Liver (tissue), 9 donors: ENCODE data around the gene ANKRD42. TPM values are rescaled to one million over a fixed set of nuclear protein-coding genes. Genes with fewer than 3 reads are reported as not detected.

Experiments used
- DNase-seq: peaks from one replicate; pipeline ENCODE4 v3.0.0-alpha.2; 2017; ENCODE audit warnings: low spot score
- H3K27ac ChIP-seq, 2 donors: one replicate each; pipeline ENCODE4 v1.7.0; 2013; ENCODE audit warnings: inconsistent platforms in 2 of 2, low read length in 2 of 2, control low read depth in 1 of 2, low read depth in 1 of 2, mild to moderate bottlenecking in 1 of 2
- H3K27me3 ChIP-seq, 4 donors: one replicate each; pipeline versions ENCODE4 v1.6.1 to v1.7.0; 2013; ENCODE audit warnings: low read length in 3 of 4, inconsistent platforms in 1 of 4, mild to moderate bottlenecking in 1 of 4, moderate library complexity in 1 of 4; ENCODE audit not compliant: control insufficient read depth in 4 of 4, insufficient read depth in 4 of 4
- H3K36me3 ChIP-seq, 4 donors: one replicate each; pipeline versions ENCODE4 v1.6.1 to v1.7.0; 2013; ENCODE audit warnings: low read length in 3 of 4, mild to moderate bottlenecking in 3 of 4, low read depth in 1 of 4, moderate library complexity in 1 of 4; ENCODE audit not compliant: control insufficient read depth in 4 of 4, insufficient read depth in 3 of 4
- H3K4me1 ChIP-seq, 4 donors: one replicate each; pipeline versions ENCODE4 v1.6.1 to v1.7.0; 2013; ENCODE audit warnings: low read length in 3 of 4, mild to moderate bottlenecking in 3 of 4, moderate library complexity in 1 of 4; ENCODE audit not compliant: control insufficient read depth in 4 of 4, insufficient read depth in 4 of 4
- H3K4me3 ChIP-seq, 3 donors: one replicate each; pipeline versions ENCODE4 v1.6.1 to v1.7.0; 2013; ENCODE audit warnings: low read length in 3 of 3, control low read depth in 1 of 3, low read depth in 1 of 3, mild to moderate bottlenecking in 1 of 3
- H3K9ac ChIP-seq, 2 donors: one replicate each; pipeline ENCODE4 v1.7.0; 2013; ENCODE audit warnings: low read length in 2 of 2, mild to moderate bottlenecking in 2 of 2, moderate library complexity in 2 of 2, control low read depth in 1 of 2, low read depth in 1 of 2
- H3K9me3 ChIP-seq, 4 donors: one replicate each; pipeline versions ENCODE4 v1.6.1 to v1.7.0; 2013; ENCODE audit warnings: low read length in 3 of 4; ENCODE audit not compliant: control insufficient read depth in 4 of 4
- ATF3 ChIP-seq: IDR thresholded peaks from 2 replicates; pipeline ENCODE4 v1.6.1; 2016; ENCODE audit warnings: antibody characterized with exemption
- CTCF ChIP-seq: fragments of 150-350 bp; IDR thresholded peaks from 2 replicates; pipeline ENCODE4 v1.5.1; 2017; ENCODE audit warnings: improper control_type of control experiment, low read depth, low read length; ENCODE audit not compliant: missing input control
- EGR1 ChIP-seq, 2 donors: IDR thresholded peaks; 2 replicates each; pipeline ENCODE4 v1.6.1; 2016 to 2018; ENCODE audit warnings: antibody characterized with exemption in 2 of 2, low read depth in 2 of 2
- FOXA1 ChIP-seq: IDR thresholded peaks from 2 replicates; pipeline ENCODE4 v1.6.1; 2016; ENCODE audit warnings: antibody characterized with exemption
- FOXA2 ChIP-seq: IDR thresholded peaks from 2 replicates; pipeline ENCODE4 v1.6.1; 2016; ENCODE audit warnings: antibody characterized with exemption
- GABPA ChIP-seq, 2 donors: IDR thresholded peaks in 1 of 2; conservative IDR thresholded peaks in 1 of 2; 2 replicates each; pipeline ENCODE4 v1.6.1; 2016; ENCODE audit warnings: antibody characterized with exemption in 2 of 2, mild to moderate bottlenecking in 1 of 2, moderate library complexity in 1 of 2
- HNF4A ChIP-seq, 2 donors: conservative IDR thresholded peaks; 2 replicates each; pipeline ENCODE4 v1.6.1; 2016; ENCODE audit warnings: antibody characterized with exemption in 2 of 2, mild to moderate bottlenecking in 2 of 2
- HNF4G ChIP-seq: IDR thresholded peaks from 2 replicates; pipeline ENCODE4 v1.6.1; 2016; ENCODE audit warnings: antibody characterized with exemption
- JUND ChIP-seq, 2 donors: IDR thresholded peaks; 2 replicates each; pipeline ENCODE4 v1.6.1; 2016; ENCODE audit warnings: antibody characterized with exemption in 2 of 2
- MAX ChIP-seq: IDR thresholded peaks from 2 replicates; pipeline ENCODE4 v1.6.1; 2016; ENCODE audit warnings: antibody characterized with exemption
- NR2F2 ChIP-seq: IDR thresholded peaks from 2 replicates; pipeline ENCODE4 v1.6.1; 2016; ENCODE audit warnings: antibody characterized with exemption
- REST ChIP-seq: IDR thresholded peaks from 2 replicates; pipeline ENCODE4 v1.6.1; 2016; ENCODE audit warnings: antibody characterized with exemption, mild to moderate bottlenecking
- SP1 ChIP-seq: IDR thresholded peaks from 2 replicates; pipeline ENCODE4 v1.6.1; 2018; ENCODE audit warnings: antibody characterized with exemption, mild to moderate bottlenecking
- TAF1 ChIP-seq: conservative IDR thresholded peaks from 2 replicates; pipeline ENCODE4 v1.6.1; 2016; ENCODE audit warnings: antibody characterized with exemption, mild to moderate bottlenecking
- ZBTB33 ChIP-seq: IDR thresholded peaks from 2 replicates; pipeline ENCODE4 v1.6.1; 2016; ENCODE audit warnings: antibody characterized with exemption
- WGBS: extraction: QIAGEN DNeasy Blood & Tissue Kit; methylation state at CpG from one replicate; pipeline ENCODE4 v1.1.7; 2013; 5-methylcytosine and 5-hydroxymethylcytosine counted together
- polyA plus RNA-seq, 2 donors: library from polyadenylated mRNA; stranded (reverse) in 1 of 2; unstranded in 1 of 2; fragments of 200-250 nt in 1 of 2; fragments of >200 nt in 1 of 2; fragmentation: Nextera tagmentation in 1 of 2; extraction: Ambion mirVana in 1 of 2; gene quantifications; one replicate each; pipeline versions ENCODE4 v1.2.1 to v1.2.3, GENCODE V29; 2013 to 2015
- total RNA-seq, 2 donors: library from RNA; depleted of rRNA; stranded (reverse); fragments of >200 nt; gene quantifications; one replicate each; pipeline ENCODE4 v1.2.3, GENCODE V29; 2014
- donor health status: healthy.
- donor health status: healthy.
- donor health status: healthy.
- donor health status: healthy.
- donor health status: healthy.

ANKRD42 gene
- total and polyA plus RNA-seq, 4 donors = 2.0 to 4.9 (median 2.4) TPM

GRCh38 chr11:83221694-83222093 lies 28.2 kb downstream of the ANKRD42 start (continued):
- no peak for TF ChIP-seq TAF1
- TF ChIP-seq HNF4G = no peak
- TF ChIP-seq JUND (IDR thresholded peaks at IDR 0.05) = no peak
- no peak for TF ChIP-seq GABPA (IDR thresholded peaks at IDR 0.05 in 1 of 2, conservative IDR thresholded peaks at IDR 0.05 in 1 of 2)
- TF ChIP-seq REST = no peak

GRCh38 chr11:83222499-83222898 lies 29.0 kb downstream of the ANKRD42 start:
- H3K4me1 ChIP-seq = no peaks in the 10 kb centered on the region
- H3K4me3 ChIP-seq = no peak overlapping the region
- no peaks in the 10 kb centered on the region for H3K36me3 ChIP-seq
- TF ChIP-seq REST = no peak
- TF ChIP-seq CTCF = no peak
- no peak for TF ChIP-seq HNF4G
- TF ChIP-seq ZBTB33 = no peak
- WGBS = 98% methylated on average over 1 of the region's 1 CpG
- DNase-seq = no peak
- no peaks in the 10 kb centered on the region for H3K27me3 ChIP-seq
- no peaks in the 10 kb centered on the region for H3K9me3 ChIP-seq
- no peak overlapping the region for H3K27ac ChIP-seq
- H3K9ac ChIP-seq = no peak overlapping the region

- no peak for DNase-seq
- no peaks in the 10 kb centered on the region for H3K27me3 ChIP-seq
- no peaks in the 10 kb centered on the region for H3K4me1 ChIP-seq
- H3K36me3 ChIP-seq = no peaks in the 10 kb centered on the region
- no peak overlapping the region for H3K9ac ChIP-seq
- 97% methylated on average over 2 of the region's 2 CpGs for WGBS
- H3K4me3 ChIP-seq = no peak overlapping the region
- H3K9me3 ChIP-seq = no peaks in the 10 kb centered on the region
- no peak overlapping the region for H3K27ac ChIP-seq
- TF ChIP-seq NR2F2 (no peak), FOXA2 (no peak), TAF1 (no peak), GABPA (IDR thresholded peaks at IDR 0.05 in 1 of 2, conservative IDR thresholded peaks at IDR 0.05 in 1 of 2) (no peak), ATF3 (no peak), JUND (IDR thresholded peaks at IDR 0.05) (no peak), MAX (no peak), EGR1 (IDR thresholded peaks at IDR 0.05; ENCODE audit: low read depth in 2 of 2) (no peak), SP1 (no peak), REST (no peak), FOXA1 (no peak), HNF4A (conservative IDR thresholded peaks at IDR 0.05) (no peak)
These were observed 29.9 kb downstream of the ANKRD42 start for GRCh38 chr11:83223457-83223856.
